ENCODE measurements around the gene VPS41.
"Not testable (repeated sequence)": the region's sequence is repeated elsewhere in the genome, so short reads cannot be mapped to it uniquely, and the experiment has no call there.

Gene VPS41

DNA sequence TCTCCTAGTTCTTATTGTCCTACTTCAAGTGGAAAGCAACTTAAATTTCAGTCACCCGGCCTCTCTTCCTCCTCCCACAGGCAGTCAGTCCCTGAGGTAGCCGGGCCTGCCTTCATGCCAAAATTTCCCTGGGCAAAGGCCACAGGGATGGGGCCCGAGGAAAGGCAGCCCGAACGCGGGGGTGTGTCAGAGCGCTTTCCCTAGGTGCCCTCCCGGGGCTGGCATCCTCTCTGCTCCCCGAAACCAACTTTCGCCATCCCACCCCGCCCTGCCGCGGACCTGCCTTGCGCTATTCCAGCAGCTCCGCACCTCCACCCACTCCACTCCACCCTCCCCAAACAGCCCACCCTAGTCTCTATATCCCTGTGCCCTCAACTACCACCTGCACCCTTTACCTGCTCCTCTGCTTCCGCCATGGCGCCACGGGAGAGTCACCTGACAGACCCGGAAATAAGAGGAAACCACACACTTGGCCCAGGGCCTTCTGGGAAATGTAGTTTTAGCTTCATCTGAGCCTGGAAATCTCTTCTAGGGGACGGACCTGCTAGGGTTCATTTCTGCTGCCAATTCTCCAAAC, at the start of gene VPS41:
Gene VPS41 (minus strand): TSS at position 433 of the 577 bp plus-strand sequence. CDS start 17 bp downstream, at position 416.
- DNase-seq (ENCODE audit: low read depth) = peak; percentile 45

DNA sequence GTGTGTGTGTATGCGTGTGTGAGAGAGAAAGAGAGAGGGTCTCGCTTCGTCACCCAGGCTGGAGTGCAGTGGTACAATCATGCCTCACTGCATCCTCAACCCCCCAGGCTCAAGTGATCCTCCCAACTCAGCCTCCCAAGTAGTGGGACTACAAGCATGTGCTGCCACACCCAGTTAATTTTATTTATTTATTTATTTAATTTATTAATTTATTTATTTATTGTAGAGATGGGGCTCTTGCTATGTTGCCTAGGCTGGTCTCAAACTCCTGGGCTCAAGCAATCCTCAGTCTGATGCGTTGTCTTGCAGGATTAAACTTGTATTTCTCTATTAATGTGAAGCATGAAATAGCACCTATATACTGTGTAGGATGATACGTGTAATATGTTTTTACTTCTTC, 46.9 kb upstream of the VPS41 start:
- no peak for DNase-seq (ENCODE audit: low read depth)

DNA sequence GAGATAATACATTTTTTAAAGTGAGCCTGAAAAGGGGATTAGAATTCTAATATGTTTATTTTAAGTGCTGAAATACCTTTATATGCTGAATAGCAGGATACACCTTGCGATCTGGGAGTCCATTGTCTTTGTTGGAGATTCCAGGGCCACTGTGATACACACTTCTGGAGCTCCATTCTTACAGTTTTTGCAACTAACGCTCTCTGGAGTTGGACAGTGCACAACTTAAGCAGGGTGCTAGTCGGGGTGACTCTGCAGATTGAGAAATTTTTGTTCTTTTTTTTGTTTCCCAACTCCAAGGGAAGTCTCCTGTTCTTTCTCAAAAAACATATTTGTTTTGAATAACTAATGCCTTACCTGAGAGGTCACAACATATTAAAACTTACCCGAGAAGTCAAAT, 45.0 kb upstream of the VPS41 start:
- DNase-seq (ENCODE audit: low read depth) = no peak

DNA sequence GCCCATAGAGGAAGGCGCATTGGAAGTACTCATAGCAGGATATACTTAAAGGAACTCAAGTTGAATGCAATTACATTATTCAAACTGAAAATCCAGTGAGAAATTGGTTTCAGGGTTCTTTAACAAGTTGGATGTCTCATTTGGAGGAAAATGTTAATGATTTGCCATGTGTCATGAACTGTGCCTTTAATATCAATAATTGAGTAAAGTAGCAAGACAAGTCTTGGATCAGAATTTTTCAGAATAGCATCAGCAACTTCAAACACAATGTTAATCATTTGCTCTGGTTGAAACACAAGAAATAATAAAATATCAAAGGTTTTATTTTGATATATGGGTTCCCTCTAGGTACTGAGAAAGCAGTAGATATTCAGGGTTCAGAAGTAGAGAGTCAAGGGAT, 44.2 kb upstream of the VPS41 start:
- DNase-seq (ENCODE audit: low read depth) = no peak

DNA sequence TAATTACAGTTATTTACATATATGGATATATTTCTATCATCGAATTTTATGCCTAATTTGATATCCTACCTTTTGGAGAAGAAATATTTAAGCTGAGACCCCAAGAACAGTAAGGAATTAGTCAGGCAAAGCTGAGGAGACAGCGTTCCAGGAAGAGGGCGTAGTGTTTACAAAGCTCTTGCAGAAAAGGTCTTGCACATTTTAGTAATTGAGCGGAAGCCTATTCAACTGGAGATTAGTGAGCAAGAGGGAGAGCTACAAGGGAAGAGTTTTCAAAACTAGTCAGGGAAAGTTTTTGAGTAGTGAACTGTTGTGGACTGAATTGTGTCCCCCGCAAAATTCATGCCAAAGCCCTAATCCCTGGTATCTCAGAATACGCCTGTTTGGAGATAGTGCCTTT, 42.2 kb upstream of the VPS41 start:
- no peak for DNase-seq (ENCODE audit: low read depth)

DNA sequence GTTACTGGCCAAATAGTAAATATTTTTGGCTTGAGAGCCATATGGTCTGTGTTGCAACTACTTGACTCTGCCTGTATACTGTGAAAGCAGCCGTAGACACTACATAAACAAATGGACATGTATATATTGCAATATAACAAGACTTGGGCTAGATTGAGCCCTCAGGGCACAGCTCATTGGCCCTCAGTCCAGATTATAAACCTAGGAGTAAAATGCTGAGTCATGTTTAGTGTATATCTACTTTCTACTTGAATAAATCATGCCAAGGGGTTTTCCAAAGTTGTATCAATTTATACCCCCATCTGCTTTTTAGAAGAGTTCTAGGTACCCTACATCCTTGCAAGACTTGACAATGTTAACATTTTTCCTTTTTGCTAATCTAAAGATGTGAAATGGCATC, 41.3 kb upstream of the VPS41 start:
- no peak for DNase-seq (ENCODE audit: low read depth)

DNA sequence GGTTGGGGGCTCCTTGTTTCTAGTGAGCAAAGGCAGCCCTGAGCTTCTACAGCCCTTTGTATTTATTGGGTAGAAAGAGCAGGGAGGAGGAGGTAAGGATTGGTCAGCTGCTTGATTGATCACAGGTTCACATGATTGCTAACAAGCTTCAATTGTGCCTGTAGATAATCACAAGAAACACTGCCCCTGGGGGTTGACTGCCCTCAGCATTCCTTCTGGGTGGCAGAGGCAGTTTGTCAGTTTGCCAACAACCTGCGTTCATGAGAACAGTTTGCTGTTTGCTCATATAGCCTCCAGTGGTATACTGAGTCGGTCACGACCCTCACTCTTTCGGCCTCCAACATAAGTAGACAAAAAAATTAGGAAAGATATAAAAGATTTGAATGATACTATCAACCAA, 38.5 kb upstream of the VPS41 start:
- not testable (repeated sequence) for DNase-seq (ENCODE audit: low read depth)

DNA sequence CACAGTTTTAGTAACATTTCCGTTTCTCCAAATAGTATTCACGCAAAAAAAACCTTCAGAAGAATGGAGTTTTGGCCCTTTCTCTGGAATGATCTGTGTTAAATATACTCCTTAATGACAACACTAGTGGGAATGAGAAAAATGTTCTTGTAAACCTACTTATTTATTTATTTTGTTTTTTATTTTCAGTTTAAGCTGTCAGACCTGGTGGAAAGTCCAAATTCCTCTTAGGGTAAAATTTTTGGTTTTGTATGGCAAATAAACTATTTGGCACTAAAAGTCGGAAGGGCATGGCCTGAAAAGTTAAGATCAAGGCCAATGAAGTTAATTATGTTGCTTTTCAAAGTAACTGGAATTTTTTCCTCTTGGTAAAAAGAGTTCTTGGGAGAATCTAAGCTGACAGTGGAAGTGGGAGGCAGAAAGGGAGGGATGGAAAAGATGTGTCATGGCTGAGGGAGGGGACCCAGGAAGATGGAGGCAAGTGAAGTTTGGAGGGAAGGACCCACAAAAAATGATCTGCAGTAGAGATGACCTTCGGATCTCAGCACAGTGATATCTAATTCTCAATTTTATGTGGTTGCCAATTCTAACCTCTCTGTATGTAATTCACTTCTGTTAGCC, 33.5 kb upstream of the VPS41 start:
- DNase-seq (ENCODE audit: low read depth) = no peak

DNA sequence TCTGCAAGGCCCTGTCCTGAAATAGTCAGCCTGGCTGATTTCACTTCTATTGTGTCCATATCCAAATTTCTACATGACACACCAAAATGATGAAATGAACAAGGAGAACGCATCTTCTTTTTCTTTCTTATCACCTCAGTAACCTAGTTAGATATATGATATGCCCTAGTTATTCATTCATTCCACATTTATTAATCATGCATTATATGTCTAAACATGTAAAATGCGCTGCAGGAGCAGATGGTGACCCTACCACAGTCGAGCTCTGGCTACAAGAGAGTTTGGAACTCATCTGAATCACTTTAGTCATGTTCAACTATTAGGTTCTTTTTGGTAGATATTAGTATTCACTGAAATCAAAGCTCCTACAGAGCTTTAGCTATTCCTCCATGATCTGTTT, 31.8 kb upstream of the VPS41 start:
- no peak for DNase-seq (ENCODE audit: low read depth)

DNA sequence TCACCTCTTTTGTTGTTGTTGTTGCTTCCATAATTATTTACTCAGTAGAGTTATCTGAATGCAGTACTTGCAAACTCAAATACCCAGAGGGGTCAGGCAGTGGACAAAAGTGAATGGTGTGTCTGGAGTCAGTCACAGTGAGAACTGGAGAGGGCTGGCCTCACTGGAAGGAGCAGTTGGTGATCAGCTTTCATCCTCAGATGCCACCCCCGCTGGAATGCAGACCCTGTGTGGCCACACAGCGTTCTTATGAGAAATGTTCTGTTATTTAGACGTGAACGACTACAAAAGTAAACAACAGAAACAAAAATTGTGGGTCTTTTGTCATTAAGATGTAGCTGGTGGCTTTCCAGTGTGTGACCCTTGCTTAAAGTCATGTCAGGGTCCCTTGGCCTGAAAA, 29.6 kb upstream of the VPS41 start:
- no peak for DNase-seq (ENCODE audit: low read depth)

DNA sequence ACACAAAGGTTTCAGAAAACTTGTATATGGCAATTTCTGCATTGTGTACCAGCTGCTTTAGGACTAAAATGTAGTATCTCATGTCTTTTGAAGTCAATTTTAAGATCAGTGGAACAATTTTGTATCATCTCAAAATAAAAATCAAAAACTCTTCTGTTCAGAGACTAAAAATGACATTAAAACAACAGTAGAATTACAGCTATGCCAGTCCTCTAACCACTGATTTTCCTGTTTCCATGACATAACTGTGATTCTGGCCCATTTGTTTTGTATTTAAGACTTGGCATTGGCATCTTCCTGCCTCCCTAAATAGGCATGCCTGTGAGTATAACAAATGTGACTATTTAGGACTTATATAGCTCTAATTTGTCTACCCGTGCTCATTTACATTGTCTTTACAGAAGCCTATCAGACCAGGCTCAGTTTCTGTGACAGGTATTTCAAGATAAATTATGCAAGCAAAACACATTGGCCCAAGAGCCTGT, 29.1 kb upstream of the VPS41 start:
- DNase-seq (ENCODE audit: low read depth) = no peak

DNA sequence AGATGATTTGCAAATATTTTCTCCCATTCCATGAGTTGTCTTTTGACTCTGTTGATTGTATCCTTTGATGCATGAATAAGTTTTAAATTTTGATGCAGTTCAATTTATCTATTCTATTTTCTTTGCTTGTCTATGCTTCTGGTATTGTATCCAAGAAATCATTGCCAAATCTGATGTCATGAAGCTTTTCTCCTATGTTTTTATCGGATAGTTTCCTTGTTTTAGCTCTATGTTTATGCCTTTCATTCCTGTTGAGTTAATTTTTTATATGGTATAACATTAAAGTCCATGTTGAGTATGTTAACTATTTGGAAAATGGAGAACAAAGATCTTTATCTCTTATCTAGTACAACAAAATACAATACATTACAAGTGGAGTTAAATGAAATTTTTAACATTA, 27.6 kb upstream of the VPS41 start:
- no peak for DNase-seq (ENCODE audit: low read depth)

DNA sequence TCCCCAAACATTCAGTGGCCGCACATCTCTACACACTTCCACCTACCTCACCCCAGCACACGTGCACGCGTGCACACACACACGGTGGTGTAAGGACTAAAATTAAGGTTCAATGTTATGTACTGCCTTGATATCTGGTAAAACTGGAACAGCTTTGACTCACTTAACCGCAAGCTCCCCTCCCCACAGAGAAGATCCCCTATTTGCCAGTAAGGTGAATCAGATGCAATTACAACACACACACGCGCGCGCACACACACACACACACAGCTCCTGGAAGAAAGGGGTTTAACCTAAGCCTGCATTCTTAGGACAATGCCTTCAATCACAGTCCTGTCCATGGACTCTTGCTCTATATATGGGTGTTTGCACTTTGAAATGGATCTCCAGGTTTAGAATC, 25.5 kb upstream of the VPS41 start:
- DNase-seq (ENCODE audit: low read depth) = no peak

DNA sequence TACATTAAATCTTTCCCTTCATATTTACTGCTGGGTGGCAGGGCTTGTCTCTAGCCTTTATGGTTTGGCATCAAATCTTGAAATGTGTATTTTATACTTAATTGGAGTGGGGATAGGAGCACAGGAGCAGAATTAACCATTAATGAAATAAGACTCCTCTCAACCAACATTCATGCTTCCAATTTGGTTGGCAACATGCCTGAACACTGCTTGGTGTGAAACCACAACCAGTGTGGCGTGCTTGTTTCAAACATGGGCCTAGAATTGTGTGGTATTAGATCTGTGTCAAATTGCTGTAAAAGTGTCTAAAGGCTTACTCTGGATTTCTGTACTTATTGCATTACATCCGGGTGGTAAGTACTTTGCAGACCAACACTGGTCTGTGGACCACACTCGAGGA, 25.1 kb upstream of the VPS41 start:
- no peak for DNase-seq (ENCODE audit: low read depth)

DNA sequence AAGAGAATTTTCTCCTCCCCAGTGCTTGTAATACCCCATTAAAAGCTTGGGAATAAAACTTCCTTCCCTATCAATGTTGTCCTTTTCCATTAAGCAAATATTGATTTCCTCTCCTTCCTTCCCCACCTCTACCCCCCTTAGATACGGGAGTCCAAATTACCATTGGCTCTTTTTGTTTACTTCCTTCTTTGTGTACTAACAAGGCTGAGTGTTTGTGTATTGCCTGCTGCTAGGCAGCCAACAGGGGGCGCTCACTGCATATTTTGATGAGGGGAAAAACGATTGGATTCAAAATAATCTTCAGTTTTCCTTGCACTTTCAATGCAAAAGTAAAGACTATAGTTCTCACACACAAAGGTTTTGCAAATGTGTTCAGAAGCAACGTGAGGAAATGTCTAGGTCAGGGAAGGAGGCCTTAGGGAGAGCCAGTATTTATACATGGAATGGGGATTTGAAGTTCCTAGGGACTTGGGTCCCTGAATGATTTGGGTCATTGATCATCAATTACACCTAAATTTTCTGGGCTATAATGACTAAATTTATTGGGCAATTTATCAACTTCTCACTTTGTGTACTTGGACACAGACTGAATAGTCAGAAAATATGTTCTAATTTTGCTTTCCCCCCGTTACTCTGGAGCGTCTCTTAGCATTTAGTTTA, 23.6 kb upstream of the VPS41 start:
- peak; percentile 28 for DNase-seq (ENCODE audit: low read depth)

DNA sequence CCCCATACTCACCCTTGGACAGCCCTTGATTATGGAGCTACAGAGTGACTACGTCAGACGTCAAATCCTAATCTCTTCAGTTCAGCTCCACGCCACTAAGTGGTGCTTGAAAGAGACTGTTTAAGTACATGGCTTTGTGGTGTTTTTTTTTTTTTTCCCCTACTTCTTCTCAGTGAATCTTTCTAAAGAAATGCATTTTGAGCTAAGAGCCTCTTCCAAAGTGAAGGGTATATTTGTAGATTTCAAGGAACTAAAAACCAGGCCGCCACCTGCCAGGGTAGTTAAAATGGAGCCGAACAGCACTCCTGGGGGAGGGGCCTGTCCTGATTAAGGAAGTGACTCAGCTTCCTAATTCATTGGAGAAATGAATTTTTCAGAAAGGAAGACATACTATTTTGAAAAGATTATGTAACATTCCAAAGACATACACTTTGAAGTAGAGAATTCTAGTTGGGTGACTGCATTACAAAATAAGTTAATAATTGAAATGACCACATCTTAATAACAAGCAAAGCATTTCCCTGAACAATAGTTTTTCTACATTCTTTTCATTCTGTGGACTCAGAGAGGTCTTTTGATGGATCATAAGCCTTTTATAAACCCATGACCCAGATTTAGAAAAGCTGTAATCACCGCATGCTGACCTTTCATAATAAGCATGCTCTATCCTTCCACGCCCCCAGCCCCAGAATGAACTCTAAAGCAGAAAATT, 20.6 kb upstream of the VPS41 start:
- no peak for DNase-seq (ENCODE audit: low read depth)

DNA sequence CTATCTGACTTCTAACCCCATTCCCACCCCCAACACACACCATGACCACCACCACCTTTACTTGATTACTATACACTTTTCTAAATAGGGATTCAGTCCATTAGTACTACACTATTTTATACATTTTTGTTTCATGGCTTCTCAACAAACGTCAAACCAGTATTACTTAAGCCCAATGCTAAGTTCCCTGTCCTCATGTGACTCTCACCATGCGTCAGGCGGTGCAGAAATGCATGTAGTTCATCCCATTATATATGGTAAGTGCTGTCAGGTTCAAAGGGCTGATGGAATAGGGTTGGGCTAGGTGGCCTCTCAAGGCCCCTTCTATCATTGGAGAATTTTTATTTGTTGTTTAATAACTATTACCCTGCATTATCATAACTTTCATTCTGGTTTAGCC, 19.5 kb upstream of the VPS41 start:
- no peak for DNase-seq (ENCODE audit: low read depth)

DNA sequence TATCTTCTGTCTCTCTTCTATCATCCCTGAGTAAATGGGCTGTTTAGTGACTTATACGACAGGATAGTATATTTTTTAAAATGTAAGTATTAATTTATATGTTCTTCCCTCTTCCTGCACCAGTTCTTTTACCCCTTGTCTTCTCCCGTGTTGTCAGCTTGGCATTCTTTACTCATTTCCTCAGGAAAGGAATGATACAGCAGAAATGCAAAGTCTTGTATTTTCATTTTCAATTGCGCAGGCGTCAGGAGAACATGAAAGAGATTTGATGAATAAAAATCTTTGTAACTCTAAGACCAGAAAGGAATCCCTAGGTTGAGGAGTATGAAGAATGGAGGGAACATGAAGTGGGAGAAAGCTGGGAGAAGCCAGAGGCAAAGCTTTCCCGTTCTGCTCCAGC, 18.8 kb upstream of the VPS41 start:
- DNase-seq (ENCODE audit: low read depth) = no peak

DNA sequence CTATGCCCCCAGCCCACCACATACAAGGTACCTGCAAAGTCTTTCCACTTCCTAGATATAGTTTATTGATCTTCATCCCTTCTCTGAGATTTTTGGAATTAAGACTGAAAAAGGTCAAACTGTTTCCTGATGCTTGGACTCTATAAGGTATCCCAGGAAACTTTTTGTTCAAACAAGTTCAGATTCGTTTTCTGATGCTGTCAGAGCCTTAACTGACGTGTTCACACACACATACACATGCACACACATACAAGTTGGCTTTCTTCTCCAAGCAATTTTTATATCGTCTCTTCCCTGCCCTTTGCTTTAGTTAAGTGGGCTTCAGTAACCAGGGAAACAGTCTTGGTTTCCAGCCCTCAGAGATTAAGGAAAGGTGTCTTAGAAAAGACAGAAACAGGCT, 11.7 kb upstream of the VPS41 start:
- no peak for DNase-seq (ENCODE audit: low read depth)

DNA sequence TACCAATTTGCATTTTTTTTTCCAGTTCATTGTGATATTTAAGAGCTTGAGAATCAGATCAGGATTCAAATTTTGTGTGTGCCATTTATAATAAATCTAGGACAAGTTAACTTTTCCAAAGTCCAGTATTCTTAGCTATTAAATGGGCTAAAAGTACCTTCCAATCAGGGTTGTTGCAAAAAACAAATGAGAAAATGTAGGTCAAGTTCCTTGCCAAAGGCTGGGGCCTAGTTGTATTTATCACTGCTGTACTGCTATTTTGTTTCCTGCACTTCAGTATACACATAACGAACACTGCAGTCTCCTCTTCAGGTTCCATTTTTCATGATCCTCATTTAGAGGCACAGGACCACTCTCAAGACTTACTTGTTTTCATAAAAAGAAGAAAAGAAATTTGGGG, 7.4 kb upstream of the VPS41 start:
- no peak for DNase-seq (ENCODE audit: low read depth)

DNA sequence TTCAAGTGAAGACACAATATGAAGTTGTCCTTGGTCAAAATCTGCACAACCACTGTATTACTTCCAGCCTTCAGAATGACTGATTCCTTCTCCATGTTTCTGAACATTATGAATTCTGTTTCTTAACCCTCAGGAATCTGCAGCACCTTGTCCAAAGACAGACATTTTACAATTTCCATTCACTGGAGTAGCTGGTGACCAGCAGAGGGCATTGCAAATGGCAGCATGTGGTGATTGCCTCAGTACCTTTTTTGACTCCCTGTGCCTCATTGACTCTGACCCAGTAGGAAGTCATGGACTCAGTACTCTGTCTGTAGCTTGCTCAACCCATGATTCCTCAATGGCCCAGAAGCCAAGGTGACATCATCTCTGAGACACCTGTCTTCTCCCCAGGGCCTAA, 879 bp upstream of the VPS41 start:
- no peak for DNase-seq (ENCODE audit: low read depth)

DNA sequence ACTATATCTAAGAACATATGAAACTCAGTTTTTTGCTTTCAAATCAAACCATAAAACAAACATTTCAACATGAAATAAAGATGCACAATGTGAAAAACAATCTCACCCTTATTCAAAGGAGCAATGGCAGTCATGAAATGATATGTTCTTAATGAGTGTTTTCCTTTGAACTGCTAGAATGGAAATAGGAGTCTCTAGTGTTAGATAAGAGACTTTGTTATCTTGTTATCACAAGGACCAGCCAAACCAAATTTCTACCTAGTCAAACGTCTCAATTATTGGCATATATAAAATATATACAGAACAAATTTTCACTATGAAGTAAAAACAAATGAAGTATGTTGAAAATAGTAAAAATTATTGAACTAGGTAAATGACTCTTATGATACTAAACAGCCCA, 1.2 kb downstream of the VPS41 start:
- DNase-seq (ENCODE audit: low read depth) = no peak

DNA sequence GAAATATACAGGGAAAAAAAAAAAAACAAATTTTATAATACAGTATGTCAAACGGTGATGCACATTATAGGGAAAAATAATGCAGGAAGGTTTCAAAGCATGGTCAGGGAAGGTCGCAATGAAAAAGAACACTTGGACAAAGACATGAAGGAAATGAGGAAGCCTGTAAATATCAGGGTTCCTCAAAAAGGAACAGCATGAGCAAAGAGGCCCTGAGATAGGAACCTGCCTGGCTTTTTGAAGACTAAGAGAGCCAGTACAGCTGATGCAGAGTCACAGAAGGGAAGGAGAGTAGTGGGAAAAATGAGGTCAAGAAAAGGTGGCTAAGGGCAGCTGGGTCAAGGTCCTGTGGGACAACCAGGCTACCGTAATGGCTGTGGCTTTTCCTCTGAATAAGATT, 1.9 kb downstream of the VPS41 start:
- no peak for DNase-seq (ENCODE audit: low read depth)
